Measurements from ENCODE around the gene TCEA2. TPM values are rescaled to one million over a fixed set of nuclear protein-coding genes. Genes with fewer than 3 reads are reported as not detected.
A peak's percentile ranks its signal among the peaks of the same experiment; 100 is the strongest.

The TCEA2 gene
- total RNA-seq, 1 donor from 2014 or later: 81.3 TPM

DNA sequence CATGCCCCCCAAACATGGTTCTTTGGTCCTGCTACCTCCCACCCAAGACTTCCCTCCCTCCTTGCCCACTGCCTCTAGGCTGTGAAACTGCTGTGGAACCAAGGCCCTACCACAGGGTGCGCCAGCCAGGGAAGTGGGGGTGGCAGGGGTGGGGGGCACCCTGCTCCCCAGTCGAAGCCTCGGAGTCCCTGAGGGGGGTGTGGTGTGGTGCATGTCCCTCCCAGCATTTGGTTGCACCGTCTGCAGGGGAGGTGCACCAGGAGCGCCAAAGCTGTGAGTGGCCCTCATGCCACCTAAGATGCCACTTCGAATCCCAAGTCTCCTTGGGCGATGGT is 14.5 kb downstream of the TCEA2 start:
- Mint-ChIP-seq H3K9me3 (no peaks in the 10 kb centered on the region), H3K4me1 (peaks cover 14% of the 10 kb centered on the region), H3K36me3 (no peaks in the 10 kb centered on the region), H3K27me3 (ENCODE audit: low read depth) (peaks cover 24% of the 10 kb centered on the region), H3K4me3 (no peak overlapping the region), H3K27ac (no peak overlapping the region)
- TF ChIP-seq, protein P1, sequence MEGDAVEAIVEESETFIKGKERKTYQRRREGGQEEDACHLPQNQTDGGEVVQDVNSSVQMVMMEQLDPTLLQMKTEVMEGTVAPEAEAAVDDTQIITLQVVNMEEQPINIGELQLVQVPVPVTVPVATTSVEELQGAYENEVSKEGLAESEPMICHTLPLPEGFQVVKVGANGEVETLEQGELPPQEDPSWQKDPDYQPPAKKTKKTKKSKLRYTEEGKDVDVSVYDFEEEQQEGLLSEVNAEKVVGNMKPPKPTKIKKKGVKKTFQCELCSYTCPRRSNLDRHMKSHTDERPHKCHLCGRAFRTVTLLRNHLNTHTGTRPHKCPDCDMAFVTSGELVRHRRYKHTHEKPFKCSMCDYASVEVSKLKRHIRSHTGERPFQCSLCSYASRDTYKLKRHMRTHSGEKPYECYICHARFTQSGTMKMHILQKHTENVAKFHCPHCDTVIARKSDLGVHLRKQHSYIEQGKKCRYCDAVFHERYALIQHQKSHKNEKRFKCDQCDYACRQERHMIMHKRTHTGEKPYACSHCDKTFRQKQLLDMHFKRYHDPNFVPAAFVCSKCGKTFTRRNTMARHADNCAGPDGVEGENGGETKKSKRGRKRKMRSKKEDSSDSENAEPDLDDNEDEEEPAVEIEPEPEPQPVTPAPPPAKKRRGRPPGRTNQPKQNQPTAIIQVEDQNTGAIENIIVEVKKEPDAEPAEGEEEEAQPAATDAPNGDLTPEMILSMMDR (IDR thresholded peaks at IDR 0.05; ENCODE audit: unreplicated experiment): no peak
- DNase-seq (ENCODE audit: low spot score in 2 of 2, unreplicated experiment in 2 of 2): no peak

DNA sequence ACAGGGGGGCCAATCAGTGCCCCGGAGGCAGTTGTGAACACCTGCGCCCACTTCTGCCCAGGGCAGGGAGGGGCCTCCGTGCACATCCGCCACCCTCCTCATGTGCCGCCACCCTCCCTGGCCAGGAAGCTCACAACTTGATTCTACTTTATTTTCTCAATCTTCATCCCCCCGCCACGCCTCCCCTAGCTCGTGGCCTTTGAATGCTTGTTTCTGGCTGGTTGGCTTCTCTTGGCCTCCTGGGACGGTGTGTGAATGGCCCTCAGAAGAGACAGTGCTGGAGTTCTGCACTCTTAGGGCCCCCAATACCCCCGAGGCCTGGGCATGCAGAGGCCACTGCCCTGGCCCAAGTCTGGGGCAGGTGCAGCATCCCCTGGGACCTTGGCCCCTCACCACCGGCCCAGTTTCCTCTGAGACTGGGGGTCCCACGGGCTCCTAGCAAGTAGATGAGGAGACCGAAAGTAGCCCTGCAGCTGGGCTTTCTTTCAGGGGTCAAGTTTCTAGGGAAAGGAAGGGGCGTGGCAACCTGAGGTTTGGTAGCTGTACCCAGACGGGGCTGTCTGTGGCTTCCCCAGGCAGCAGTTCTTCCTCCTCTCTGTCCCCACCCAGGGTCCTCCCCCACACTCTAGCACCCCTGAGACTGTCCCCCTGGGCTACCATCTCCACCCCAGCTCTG is 15.0 kb downstream of the TCEA2 start:
- H3K4me3 Mint-ChIP-seq: no peak overlapping the region
- no peak for DNase-seq (ENCODE audit: low spot score in 2 of 2, unreplicated experiment in 2 of 2)

DNA sequence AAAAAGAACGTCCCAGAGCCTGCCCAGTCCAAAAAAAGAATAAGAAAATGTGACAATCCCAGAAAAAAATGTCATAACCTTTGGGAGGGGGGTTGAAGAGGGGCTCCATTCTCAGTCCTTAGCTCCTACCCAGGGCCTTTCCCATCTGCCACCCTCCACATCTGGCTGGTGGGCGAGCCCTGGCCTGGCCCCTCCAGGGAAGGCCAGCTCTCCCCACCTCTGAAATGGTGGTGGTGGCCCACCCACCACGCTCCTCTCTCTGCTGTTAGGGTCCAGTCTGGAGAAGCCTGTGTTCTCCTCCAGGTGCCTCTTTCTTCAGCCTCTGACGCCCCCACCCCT is 15.9 kb downstream of the TCEA2 start:
- H3K36me3 Mint-ChIP-seq: no peaks in the 10 kb centered on the region
- TF ChIP-seq, protein P1 (IDR thresholded peaks at IDR 0.05; ENCODE audit: unreplicated experiment): no peak
- no peak overlapping the region for H3K27ac Mint-ChIP-seq
- peak overlapping the region; percentile 62 for H3K4me3 Mint-ChIP-seq
- DNase-seq (ENCODE audit: low spot score in 2 of 2, unreplicated experiment in 2 of 2): no peak
- peaks cover 33% of the 10 kb centered on the region for H3K27me3 Mint-ChIP-seq (ENCODE audit: low read depth)
- no peaks in the 10 kb centered on the region for H3K9me3 Mint-ChIP-seq
- peaks cover 14% of the 10 kb centered on the region for H3K4me1 Mint-ChIP-seq

More for the DNA sequence above, 15.0 kb downstream of the TCEA2 start:
- TF ChIP-seq, protein P1 (IDR thresholded peaks at IDR 0.05; ENCODE audit: unreplicated experiment): no peak
- peaks cover 14% of the 10 kb centered on the region for H3K4me1 Mint-ChIP-seq
- no peaks in the 10 kb centered on the region for H3K9me3 Mint-ChIP-seq
- peaks cover 29% of the 10 kb centered on the region for H3K27me3 Mint-ChIP-seq (ENCODE audit: low read depth)
- no peaks in the 10 kb centered on the region for H3K36me3 Mint-ChIP-seq
- no peak overlapping the region for H3K27ac Mint-ChIP-seq

DNA sequence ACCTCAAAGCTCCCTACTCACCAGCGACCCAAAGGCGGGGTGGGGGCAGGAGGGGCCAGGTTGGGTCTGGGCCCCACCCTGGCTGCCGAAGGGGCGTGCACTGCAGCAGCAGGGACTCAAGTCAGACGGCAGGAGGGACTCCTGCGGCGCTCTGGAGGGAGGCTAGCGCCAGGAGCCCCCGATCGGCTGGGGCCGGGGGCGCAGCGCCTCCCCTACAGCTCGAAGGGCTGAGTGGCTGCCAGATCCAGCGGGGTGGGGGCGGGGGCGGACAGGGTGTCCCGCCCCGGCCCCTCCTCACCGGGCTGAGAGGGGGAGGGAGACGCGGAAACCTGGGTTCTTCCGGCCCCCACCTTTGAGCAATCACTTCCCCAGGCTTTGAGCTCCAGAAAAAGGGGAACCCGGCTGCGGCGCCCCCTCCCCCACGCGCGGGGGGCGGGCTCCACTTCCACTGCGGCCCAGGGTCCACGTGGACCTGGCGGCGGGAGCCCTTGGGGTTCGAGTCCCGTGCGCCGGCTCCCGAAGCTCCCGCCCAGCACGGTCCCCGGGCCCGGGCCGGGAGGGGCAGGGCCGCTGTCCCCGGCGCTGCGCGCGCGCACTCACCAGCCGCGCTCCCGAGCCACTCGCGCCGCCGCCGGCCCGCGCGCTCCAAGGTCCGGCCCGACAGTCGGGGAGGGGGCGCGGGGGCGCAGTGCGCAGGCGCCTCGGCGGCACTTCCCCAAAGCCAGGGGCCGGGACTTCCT is 16.4 kb downstream of the TCEA2 start, which contains the start of gene RGS19:
TSS of gene RGS19 (minus strand) at position 246 of the 740 bp plus-strand sequence. CDS start 2,632 bp downstream, outside the sequence.
- Mint-ChIP-seq H3K27ac (no peak within 1 kb of the TSS), H3K4me3 (peak within 1 kb of the TSS; percentile 71), H3K9me3 (no peaks in the 10 kb centered on the region), H3K4me1 (peaks cover 17% of the 10 kb centered on the region), H3K36me3 (no peaks in the 10 kb centered on the region), H3K27me3 (ENCODE audit: low read depth) (peaks cover 37% of the 10 kb centered on the region)
- TF ChIP-seq, protein P1 (IDR thresholded peaks at IDR 0.05; ENCODE audit: unreplicated experiment): no peak
- peak; percentile 58 to 73 for DNase-seq (ENCODE audit: low spot score in 2 of 2, unreplicated experiment in 2 of 2)

DNA sequence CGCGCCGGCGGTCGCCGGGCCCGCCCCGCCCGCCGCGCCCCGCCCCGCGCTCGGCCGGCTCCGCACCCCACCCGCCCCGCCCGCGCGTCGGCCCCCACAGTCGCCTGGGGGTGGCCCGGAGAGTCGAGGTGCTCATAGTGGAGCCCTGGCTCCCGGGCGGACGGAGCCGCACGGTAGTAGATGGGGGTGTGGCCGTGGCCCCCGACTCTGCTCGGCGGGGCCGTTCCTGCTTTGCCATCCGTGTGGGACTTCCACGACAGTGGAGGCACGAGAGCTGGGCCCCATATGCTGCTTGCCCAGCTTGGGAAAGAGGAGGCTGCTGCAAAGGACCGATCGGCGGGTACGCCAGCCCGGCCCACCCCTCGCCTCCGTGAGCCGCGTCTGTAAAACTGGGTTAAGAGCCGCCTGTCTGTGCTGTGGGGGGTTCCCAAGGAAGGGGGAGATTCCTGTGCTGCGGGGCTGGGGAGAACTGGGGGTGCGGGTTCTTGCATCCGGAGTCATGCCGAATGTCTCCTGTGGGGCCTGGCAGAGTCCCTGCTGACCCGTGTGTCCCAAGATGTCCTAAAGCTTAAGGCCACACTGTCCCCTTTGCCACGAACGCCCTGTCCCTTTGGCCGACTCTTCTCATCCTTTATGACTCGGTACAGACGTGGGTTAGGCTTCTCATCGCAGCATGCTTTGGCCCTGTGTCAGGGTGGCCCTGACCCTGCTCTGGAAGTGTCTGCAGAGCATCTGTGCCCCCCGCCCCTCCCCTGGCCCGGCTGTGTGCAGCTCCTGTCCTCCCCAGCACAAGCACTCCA is 17.2 kb downstream of the TCEA2 start, which contains the start of gene OPRL1:
TSS of gene OPRL1 (plus strand) at position 70 of the 800 bp plus-strand sequence. CDS start 12,639 bp downstream, outside the sequence.
- Mint-ChIP-seq H3K4me1 (peaks cover 18% of the 10 kb centered on the region), H3K4me3 (peak within 1 kb of the TSS; percentile 71), H3K36me3 (no peaks in the 10 kb centered on the region), H3K27me3 (ENCODE audit: low read depth) (peaks cover 44% of the 10 kb centered on the region), H3K9me3 (no peaks in the 10 kb centered on the region), H3K27ac (no peak within 1 kb of the TSS)
- no peak for DNase-seq (ENCODE audit: low spot score in 2 of 2, unreplicated experiment in 2 of 2)
- TF ChIP-seq, protein P1 (IDR thresholded peaks at IDR 0.05; ENCODE audit: unreplicated experiment): no peak
